ENCODE measurements around the gene SIPA1.

The SIPA1 gene

DNA sequence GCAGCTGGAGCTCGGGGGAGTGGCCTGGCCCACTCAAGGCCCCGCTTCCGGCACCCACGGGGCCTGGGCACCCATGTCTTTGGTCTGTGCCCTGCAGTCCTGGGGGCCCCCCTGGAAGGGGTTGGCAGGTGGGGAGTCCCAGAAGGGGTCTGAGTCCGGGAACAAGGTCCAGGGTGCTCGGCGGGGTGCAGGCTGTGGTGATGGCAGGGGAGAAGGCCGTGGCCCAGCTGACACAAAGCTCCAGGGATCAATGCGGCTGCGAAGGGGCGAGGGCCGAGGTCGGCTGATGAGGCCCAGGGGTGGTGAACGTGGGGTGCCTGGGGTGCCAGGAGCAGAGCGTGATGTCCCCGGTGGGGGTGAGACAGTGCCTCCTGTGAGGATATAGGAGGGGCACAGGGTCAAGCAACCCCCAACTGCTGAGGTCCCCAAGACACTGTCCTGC is 39.6 kb upstream of the SIPA1 start:
- WGBS = 95% methylated on average over 9 of the region's 16 CpGs
- Histone ChIP-seq H3K36me3 (ENCODE audit: control insufficient read depth in 1 of 2, insufficient read depth in 2 of 2, low read depth in 1 of 2, low read length in 2 of 2) (peaks cover 52 to 72% of the 10 kb centered on the region in 2 experiments), H3K4me1 (ENCODE audit: control insufficient read depth, insufficient read depth, low read depth, low read length) (peaks cover 16% of the 10 kb centered on the region), H3K27ac (ENCODE audit: low read length, poor library complexity, severe bottlenecking) (no peak overlapping the region), H2BK5ac (ENCODE audit: low read depth, low read length, poor library complexity, severe bottlenecking) (no peak overlapping the region), H2BK120ac (ENCODE audit: low read depth, low read length) (no peak overlapping the region), H3K4ac (ENCODE audit: low read depth in 1 of 2, low read length in 2 of 2) (no peak overlapping the region), H3K79me1 (replicated peaks; ENCODE audit: low read length, poor library complexity, severe bottlenecking) (peaks cover 11% of the 10 kb centered on the region), H4K91ac (ENCODE audit: low read length) (no peak overlapping the region), H2AFZ (ENCODE audit: low read depth, low read length) (no peak overlapping the region), H3K4me2 (ENCODE audit: low read length, poor library complexity, severe bottlenecking) (no peak overlapping the region), H2BK15ac (ENCODE audit: low read depth, poor library complexity, severe bottlenecking) (no peak overlapping the region), H2BK12ac (ENCODE audit: low read length in 2 of 2) (no peak overlapping the region), H3K9ac (ENCODE audit: low read length) (no peak overlapping the region), H4K8ac (ENCODE audit: low read length) (no peak overlapping the region), H3K4me3 (ENCODE audit: insufficient read depth in 1 of 2, low read depth in 1 of 2, low read length in 2 of 2) (no peak overlapping the region), H3K18ac (ENCODE audit: low read depth in 1 of 2, low read length in 2 of 2) (no peak overlapping the region), H3K14ac (ENCODE audit: low read length in 2 of 2) (no peak overlapping the region), H3K27me3 (ENCODE audit: control insufficient read depth in 1 of 2, insufficient read depth in 1 of 2, low read length in 2 of 2) (no peaks in the 10 kb centered on the region), H2AK5ac (ENCODE audit: low read length, severe bottlenecking) (no peak overlapping the region), H3K9me3 (ENCODE audit: control insufficient read depth, low read length) (no peaks in the 10 kb centered on the region), H3K23ac (ENCODE audit: low read length in 2 of 2) (no peak overlapping the region)
- DNase-seq = no peak

DNA sequence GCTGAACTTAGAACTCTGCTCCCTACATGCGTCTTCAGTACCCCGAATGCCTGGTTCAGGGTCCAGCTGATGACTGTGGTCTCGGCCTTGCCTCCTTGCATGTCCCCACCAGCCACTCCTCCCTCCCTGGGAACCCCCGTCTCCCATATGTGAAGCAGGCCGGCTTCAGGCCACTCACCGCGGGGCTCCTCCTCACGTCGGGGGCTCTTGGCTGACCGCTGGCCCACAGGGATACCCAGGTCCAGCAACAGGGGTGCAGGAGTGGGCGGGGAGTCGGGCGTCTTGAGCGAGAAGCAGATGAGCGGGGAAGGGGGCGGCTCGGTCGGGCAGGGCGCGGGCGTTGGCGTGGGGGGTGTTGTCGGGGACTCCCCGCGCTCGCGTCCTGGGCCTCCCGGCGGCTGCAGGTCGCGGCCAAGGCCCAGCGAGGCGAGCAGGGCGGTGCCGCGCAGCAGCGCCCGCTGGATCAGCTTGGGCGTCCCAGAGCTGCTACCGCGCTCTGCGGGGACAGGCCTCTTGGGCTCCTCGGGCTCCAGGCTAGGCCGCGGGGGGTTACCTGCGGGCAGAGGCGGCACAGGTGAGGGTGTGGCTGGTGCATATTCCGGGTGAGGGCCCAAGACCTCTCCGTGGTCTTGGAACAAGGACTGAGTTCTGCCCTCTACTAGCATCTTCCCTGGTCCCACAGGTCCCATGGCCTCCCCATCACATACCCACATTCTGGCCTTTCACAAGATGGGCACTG is 38.5 kb upstream of the SIPA1 start:
- H3K4ac ChIP-seq (ENCODE audit: low read depth in 1 of 2, low read length in 2 of 2) = no peak overlapping the region
- H3K14ac ChIP-seq (ENCODE audit: low read length in 2 of 2) = no peak overlapping the region
- H2BK12ac ChIP-seq (ENCODE audit: low read length in 2 of 2) = no peak overlapping the region
- H2BK15ac ChIP-seq (ENCODE audit: low read depth, poor library complexity, severe bottlenecking) = no peak overlapping the region
- no peak overlapping the region for H2BK5ac ChIP-seq (ENCODE audit: low read depth, low read length, poor library complexity, severe bottlenecking)
- H3K4me2 ChIP-seq (ENCODE audit: low read length, poor library complexity, severe bottlenecking) = no peak overlapping the region
- no peak overlapping the region for H3K27ac ChIP-seq (ENCODE audit: low read length, poor library complexity, severe bottlenecking)
- H2BK120ac ChIP-seq (ENCODE audit: low read depth, low read length) = no peak overlapping the region
- no peaks in the 10 kb centered on the region for H3K9me3 ChIP-seq (ENCODE audit: control insufficient read depth, low read length)
- peaks cover 11% of the 10 kb centered on the region for H3K79me1 ChIP-seq (replicated peaks; ENCODE audit: low read length, poor library complexity, severe bottlenecking)
- H3K18ac ChIP-seq (ENCODE audit: low read depth in 1 of 2, low read length in 2 of 2) = no peak overlapping the region
- H4K8ac ChIP-seq (ENCODE audit: low read length) = no peak overlapping the region
- H3K23ac ChIP-seq (ENCODE audit: low read length in 2 of 2) = no peak overlapping the region
- 98% methylated on average over 45 of the region's 49 CpGs for WGBS
- peaks cover 59 to 72% of the 10 kb centered on the region in 2 experiments for H3K36me3 ChIP-seq (ENCODE audit: control insufficient read depth in 1 of 2, insufficient read depth in 2 of 2, low read depth in 1 of 2, low read length in 2 of 2)
- peaks cover 22% of the 10 kb centered on the region for H3K4me1 ChIP-seq (ENCODE audit: control insufficient read depth, insufficient read depth, low read depth, low read length)
- no peaks in the 10 kb centered on the region for H3K27me3 ChIP-seq (ENCODE audit: control insufficient read depth in 1 of 2, insufficient read depth in 1 of 2, low read length in 2 of 2)
- no peak for DNase-seq
- no peak overlapping the region for H3K9ac ChIP-seq (ENCODE audit: low read length)
- no peak overlapping the region for H2AFZ ChIP-seq (ENCODE audit: low read depth, low read length)
- no peak overlapping the region for H4K91ac ChIP-seq (ENCODE audit: low read length)
- H3K4me3 ChIP-seq (ENCODE audit: insufficient read depth in 1 of 2, low read depth in 1 of 2, low read length in 2 of 2) = peak overlapping the region in 1 of 2 experiments; percentile 11
- no peak overlapping the region for H2AK5ac ChIP-seq (ENCODE audit: low read length, severe bottlenecking)

DNA sequence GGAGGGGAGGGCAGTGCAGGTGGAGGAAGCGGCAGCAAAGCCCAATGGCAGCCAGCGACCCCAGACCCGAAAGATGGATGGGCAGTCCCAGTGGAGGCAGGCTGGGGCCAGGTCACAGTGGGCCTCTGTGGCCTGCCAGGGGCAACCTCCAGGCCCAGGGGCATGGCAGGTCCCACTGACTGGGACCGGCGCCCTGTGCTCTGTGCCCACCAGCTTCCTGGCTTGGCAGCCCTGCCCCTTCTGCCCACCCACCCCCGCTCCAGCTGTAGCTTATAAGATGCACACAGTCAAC is 38.0 kb upstream of the SIPA1 start:
- no peak for DNase-seq
- Histone ChIP-seq H3K4me1 (ENCODE audit: control insufficient read depth, insufficient read depth, low read depth, low read length) (peaks cover 25% of the 10 kb centered on the region), H3K36me3 (ENCODE audit: control insufficient read depth in 1 of 2, insufficient read depth in 2 of 2, low read depth in 1 of 2, low read length in 2 of 2) (peaks cover 64 to 77% of the 10 kb centered on the region in 2 experiments), H2BK12ac (ENCODE audit: low read length in 2 of 2) (no peak overlapping the region), H2AK5ac (ENCODE audit: low read length, severe bottlenecking) (no peak overlapping the region), H2BK120ac (ENCODE audit: low read depth, low read length) (no peak overlapping the region), H3K4me3 (ENCODE audit: insufficient read depth in 1 of 2, low read depth in 1 of 2, low read length in 2 of 2) (no peak overlapping the region), H3K9me3 (ENCODE audit: control insufficient read depth, low read length) (no peaks in the 10 kb centered on the region), H3K23ac (ENCODE audit: low read length in 2 of 2) (no peak overlapping the region), H3K18ac (ENCODE audit: low read depth in 1 of 2, low read length in 2 of 2) (no peak overlapping the region), H2AFZ (ENCODE audit: low read depth, low read length) (no peak overlapping the region), H4K8ac (ENCODE audit: low read length) (no peak overlapping the region), H4K91ac (ENCODE audit: low read length) (no peak overlapping the region), H2BK15ac (ENCODE audit: low read depth, poor library complexity, severe bottlenecking) (no peak overlapping the region), H3K4ac (ENCODE audit: low read depth in 1 of 2, low read length in 2 of 2) (no peak overlapping the region), H3K27ac (ENCODE audit: low read length, poor library complexity, severe bottlenecking) (no peak overlapping the region), H3K14ac (ENCODE audit: low read length in 2 of 2) (no peak overlapping the region), H3K27me3 (ENCODE audit: control insufficient read depth in 1 of 2, insufficient read depth in 1 of 2, low read length in 2 of 2) (no peaks in the 10 kb centered on the region), H3K9ac (ENCODE audit: low read length) (no peak overlapping the region), H3K79me1 (replicated peaks; ENCODE audit: low read length, poor library complexity, severe bottlenecking) (peaks cover 13% of the 10 kb centered on the region), H2BK5ac (ENCODE audit: low read depth, low read length, poor library complexity, severe bottlenecking) (no peak overlapping the region), H3K4me2 (ENCODE audit: low read length, poor library complexity, severe bottlenecking) (no peak overlapping the region)
- WGBS = 98% methylated on average over 6 of the region's 6 CpGs

DNA sequence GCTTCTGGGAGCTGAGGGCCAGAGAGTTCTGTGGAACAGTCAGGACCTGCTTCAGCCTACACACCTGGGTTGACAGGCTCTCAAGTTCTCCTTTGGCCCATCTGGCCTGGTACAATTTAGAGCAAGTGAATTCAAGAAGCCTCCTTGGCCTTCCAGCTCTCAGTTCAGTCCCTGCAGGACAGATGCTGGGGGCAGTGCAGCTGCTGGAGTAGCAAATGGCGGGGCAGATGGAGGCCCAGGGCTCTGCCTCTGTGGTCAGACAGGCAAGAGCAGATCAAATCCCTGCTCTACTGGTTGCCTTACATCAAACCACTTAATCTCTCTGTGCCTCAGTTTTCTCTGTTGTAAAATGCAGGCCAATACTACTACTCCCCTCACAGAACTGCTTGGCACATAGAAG is 33.6 kb upstream of the SIPA1 start:
- Histone ChIP-seq H4K8ac (ENCODE audit: low read length) (no peak overlapping the region), H3K27ac (ENCODE audit: low read length, poor library complexity, severe bottlenecking) (peak overlapping the region; percentile 17), H2AK5ac (ENCODE audit: low read length, severe bottlenecking) (no peak overlapping the region), H4K91ac (ENCODE audit: low read length) (no peak overlapping the region), H3K9ac (ENCODE audit: low read length) (no peak overlapping the region), H3K79me1 (replicated peaks; ENCODE audit: low read length, poor library complexity, severe bottlenecking) (peaks cover 37% of the 10 kb centered on the region), H3K9me3 (ENCODE audit: control insufficient read depth, low read length) (no peaks in the 10 kb centered on the region), H3K18ac (ENCODE audit: low read depth in 1 of 2, low read length in 2 of 2) (no peak overlapping the region), H3K4me3 (ENCODE audit: insufficient read depth in 1 of 2, low read depth in 1 of 2, low read length in 2 of 2) (no peak overlapping the region), H2BK120ac (ENCODE audit: low read depth, low read length) (no peak overlapping the region), H3K4ac (ENCODE audit: low read depth in 1 of 2, low read length in 2 of 2) (no peak overlapping the region), H3K14ac (ENCODE audit: low read length in 2 of 2) (no peak overlapping the region), H3K4me1 (ENCODE audit: control insufficient read depth, insufficient read depth, low read depth, low read length) (peaks cover 38% of the 10 kb centered on the region), H3K4me2 (ENCODE audit: low read length, poor library complexity, severe bottlenecking) (no peak overlapping the region), H3K23ac (ENCODE audit: low read length in 2 of 2) (no peak overlapping the region), H2AFZ (ENCODE audit: low read depth, low read length) (no peak overlapping the region), H2BK5ac (ENCODE audit: low read depth, low read length, poor library complexity, severe bottlenecking) (no peak overlapping the region), H3K27me3 (ENCODE audit: control insufficient read depth in 1 of 2, insufficient read depth in 1 of 2, low read length in 2 of 2) (no peaks in the 10 kb centered on the region), H2BK12ac (ENCODE audit: low read length in 2 of 2) (no peak overlapping the region), H3K36me3 (ENCODE audit: control insufficient read depth in 1 of 2, insufficient read depth in 2 of 2, low read depth in 1 of 2, low read length in 2 of 2) (peaks cover 64 to 83% of the 10 kb centered on the region in 2 experiments), H2BK15ac (ENCODE audit: low read depth, poor library complexity, severe bottlenecking) (no peak overlapping the region)
- WGBS = 100% methylated on average over 1 of the region's 1 CpG
- no peak for DNase-seq
